DND-41 (cell line): ENCODE data around the gene RSBN1.

Experiments
- ATAC-seq: fragments of 200-7000 bp; cut with Tn5 transposase; 3 replicates; pipeline ENCODE4 v1.9.1; 2021; ENCODE audit warnings: low read depth; ENCODE audit not compliant: insufficient read depth
- DNase-seq: peaks from one replicate; pipeline ENCODE4 v3.0.0-alpha.2; 2020
- H2AFZ ChIP-seq: 2 replicates; pipeline ENCODE4 v1.6.0; 2012; ENCODE audit warnings: low read depth, low read length
- H3K27ac ChIP-seq: 2 replicates; pipeline ENCODE4 v1.5.1; 2012; ENCODE audit warnings: low read length, inconsistent platforms
- H3K27me3 ChIP-seq: fragments of 200-600 bp; sonication (generic); 2 replicates; pipeline ENCODE4 v1.6.0; 2012; ENCODE audit warnings: low read length, mild to moderate bottlenecking, inconsistent platforms; ENCODE audit not compliant: insufficient read depth, poor library complexity
- H3K36me3 ChIP-seq: 2 replicates; pipeline ENCODE4 v1.5.1; 2012; ENCODE audit warnings: low read length, inconsistent platforms; ENCODE audit not compliant: insufficient read depth
- H3K4me1 ChIP-seq: 2 replicates; pipeline ENCODE4 v1.5.1; 2012; ENCODE audit warnings: mild to moderate bottlenecking, low read length; ENCODE audit not compliant: insufficient read depth
- H3K4me2 ChIP-seq: 2 replicates; pipeline ENCODE4 v1.6.0; 2012; ENCODE audit warnings: mild to moderate bottlenecking, moderate library complexity, low read length, inconsistent platforms; ENCODE audit not compliant: insufficient read depth
- H3K4me3 ChIP-seq, 2 experiments: fragments of 200-600 bp in 1 of 2; shearing (Covaris generic) in 1 of 2; 2 replicates each; pipeline ENCODE4 v1.5.1; 2012 to 2016; ENCODE audit warnings: inconsistent platforms in 2 of 2, low read length in 2 of 2, mild to moderate bottlenecking in 2 of 2, low read depth in 1 of 2, moderate library complexity in 1 of 2
- H3K79me2 ChIP-seq: 2 replicates; pipeline ENCODE4 v1.6.0; 2012; ENCODE audit warnings: low read length, inconsistent platforms; ENCODE audit not compliant: insufficient read depth
- H3K9ac ChIP-seq: 2 replicates; pipeline ENCODE4 v1.6.0; 2012; ENCODE audit warnings: low read depth, mild to moderate bottlenecking, inconsistent platforms, low read length, moderate library complexity
- H3K9me3 ChIP-seq: 2 replicates; pipeline ENCODE4 v1.5.1; 2012; ENCODE audit warnings: low read length, moderate library complexity, mild to moderate bottlenecking, inconsistent platforms; ENCODE audit not compliant: insufficient read depth, severe bottlenecking
- H4K20me1 ChIP-seq: 2 replicates; pipeline ENCODE4 v1.6.0; 2012; ENCODE audit warnings: low read length; ENCODE audit not compliant: insufficient read depth
- EZH2 ChIP-seq: IDR thresholded peaks from 3 replicates; pipeline ENCODE4 v1.6.1; 2012; ENCODE audit warnings: borderline replicate concordance, low read depth, mild to moderate bottlenecking, moderate library complexity, low read length, inconsistent platforms; ENCODE audit not compliant: severe bottlenecking
- TF ChIP-seq, protein P1 (sequence below): IDR thresholded peaks from 2 replicates; pipeline ENCODE4 v1.5.1; 2012; ENCODE audit warnings: borderline replicate concordance, low read length, moderate library complexity, mild to moderate bottlenecking; ENCODE audit not compliant: poor library complexity, severe bottlenecking; ENCODE audit errors: extremely low read depth

RSBN1 gene

DNA sequence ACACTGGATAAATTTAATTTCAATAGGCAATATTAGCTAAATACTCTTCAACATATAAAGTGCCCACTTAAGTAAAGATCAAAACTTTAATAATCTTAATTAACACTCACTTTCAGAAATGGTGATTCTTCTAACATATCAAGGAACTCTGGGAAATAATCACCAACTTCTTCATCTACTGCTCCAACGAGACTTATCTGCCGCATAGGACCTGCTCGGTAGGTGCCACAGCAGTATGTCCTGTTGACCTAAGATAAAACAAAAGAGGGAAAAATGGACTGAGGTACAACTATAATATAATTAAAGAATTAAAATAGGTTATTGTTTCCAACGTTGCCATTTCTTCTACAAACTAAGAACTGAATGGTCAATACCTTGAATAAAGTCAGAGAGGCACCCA lies 34.7 kb downstream of the RSBN1 start:
- TF ChIP-seq, protein P1, sequence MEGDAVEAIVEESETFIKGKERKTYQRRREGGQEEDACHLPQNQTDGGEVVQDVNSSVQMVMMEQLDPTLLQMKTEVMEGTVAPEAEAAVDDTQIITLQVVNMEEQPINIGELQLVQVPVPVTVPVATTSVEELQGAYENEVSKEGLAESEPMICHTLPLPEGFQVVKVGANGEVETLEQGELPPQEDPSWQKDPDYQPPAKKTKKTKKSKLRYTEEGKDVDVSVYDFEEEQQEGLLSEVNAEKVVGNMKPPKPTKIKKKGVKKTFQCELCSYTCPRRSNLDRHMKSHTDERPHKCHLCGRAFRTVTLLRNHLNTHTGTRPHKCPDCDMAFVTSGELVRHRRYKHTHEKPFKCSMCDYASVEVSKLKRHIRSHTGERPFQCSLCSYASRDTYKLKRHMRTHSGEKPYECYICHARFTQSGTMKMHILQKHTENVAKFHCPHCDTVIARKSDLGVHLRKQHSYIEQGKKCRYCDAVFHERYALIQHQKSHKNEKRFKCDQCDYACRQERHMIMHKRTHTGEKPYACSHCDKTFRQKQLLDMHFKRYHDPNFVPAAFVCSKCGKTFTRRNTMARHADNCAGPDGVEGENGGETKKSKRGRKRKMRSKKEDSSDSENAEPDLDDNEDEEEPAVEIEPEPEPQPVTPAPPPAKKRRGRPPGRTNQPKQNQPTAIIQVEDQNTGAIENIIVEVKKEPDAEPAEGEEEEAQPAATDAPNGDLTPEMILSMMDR = no peak
- TF ChIP-seq EZH2 = no peak
- H4K20me1 ChIP-seq = no peaks in the 10 kb centered on the region
- H3K4me2 ChIP-seq = no peak overlapping the region
- DNase-seq = no peak
- no peak overlapping the region for H3K9ac ChIP-seq
- H3K27me3 ChIP-seq = no peaks in the 10 kb centered on the region
- H3K79me2 ChIP-seq = peaks cover 82% of the 10 kb centered on the region
- no peak overlapping the region for H2AFZ ChIP-seq
- ATAC-seq = no peak
- H3K4me1 ChIP-seq = peaks cover 30% of the 10 kb centered on the region
- H3K36me3 ChIP-seq = peaks cover 44% of the 10 kb centered on the region
- H3K9me3 ChIP-seq = no peaks in the 10 kb centered on the region
- H3K27ac ChIP-seq = no peak overlapping the region
- no peak overlapping the region for H3K4me3 ChIP-seq

DNA sequence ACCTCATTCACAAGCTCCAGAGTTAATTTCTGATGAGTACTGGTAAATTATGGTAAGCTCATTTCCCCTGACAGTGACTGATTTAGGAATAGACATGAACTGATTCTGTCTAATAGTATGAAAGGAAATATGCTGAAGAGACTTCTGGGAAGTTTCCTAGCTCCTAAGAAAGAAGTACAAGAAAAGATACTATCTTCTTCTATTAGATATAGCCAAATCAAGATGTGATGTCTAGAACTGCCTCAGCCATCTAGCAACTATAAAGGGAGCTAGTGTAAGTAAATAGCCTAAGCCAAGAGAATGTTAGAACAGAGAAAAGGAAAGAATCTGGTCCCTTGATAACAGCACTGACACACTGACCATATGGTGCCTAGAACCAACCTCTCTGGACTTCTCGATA lies 42.2 kb downstream of the RSBN1 start:
- Histone ChIP-seq H3K4me2 (no peak overlapping the region), H4K20me1 (no peaks in the 10 kb centered on the region), H2AFZ (no peak overlapping the region), H3K4me3 (no peak overlapping the region), H3K9ac (no peak overlapping the region), H3K9me3 (no peaks in the 10 kb centered on the region), H3K36me3 (peaks cover 70% of the 10 kb centered on the region), H3K27ac (no peak overlapping the region), H3K27me3 (no peaks in the 10 kb centered on the region), H3K79me2 (peaks cover 48% of the 10 kb centered on the region), H3K4me1 (0 out of 2 replicates have a peak, but pooled peaks cover 4% of the 10 kb centered on the region)
- no peak for ATAC-seq
- no peak for DNase-seq
- TF ChIP-seq, protein P1 = no peak
- TF ChIP-seq EZH2 = no peak

DNA sequence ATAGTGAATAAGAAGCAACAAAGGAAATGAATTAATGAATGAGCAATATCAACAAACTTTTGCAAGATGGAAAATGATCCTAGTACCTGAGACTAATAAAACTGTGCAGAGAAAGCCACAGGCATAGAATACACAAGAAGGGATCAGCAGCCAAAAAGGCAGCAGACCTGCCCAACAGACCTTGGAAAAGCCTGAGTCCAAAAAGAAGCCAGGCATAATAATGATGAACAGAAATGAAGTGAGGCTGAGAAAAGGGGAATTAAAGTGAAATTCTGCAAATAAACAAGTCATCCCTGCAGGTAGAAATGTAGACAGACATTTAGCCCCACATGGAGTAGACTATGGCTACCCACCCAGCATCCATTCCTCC lies 42.7 kb downstream of the RSBN1 start:
- no peak overlapping the region for H3K4me3 ChIP-seq
- no peak overlapping the region for H2AFZ ChIP-seq
- no peak overlapping the region for H3K4me2 ChIP-seq
- peaks cover 45% of the 10 kb centered on the region for H3K79me2 ChIP-seq
- no peaks in the 10 kb centered on the region for H3K27me3 ChIP-seq
- H3K4me1 ChIP-seq = 0 out of 2 replicates have a peak, but pooled peaks cover 4% of the 10 kb centered on the region
- no peaks in the 10 kb centered on the region for H4K20me1 ChIP-seq
- ATAC-seq (no peak), DNase-seq (no peak)
- H3K9ac ChIP-seq = no peak overlapping the region
- no peak for TF ChIP-seq EZH2
- TF ChIP-seq, protein P1 = no peak
- H3K36me3 ChIP-seq = peaks cover 70% of the 10 kb centered on the region
- H3K9me3 ChIP-seq = no peaks in the 10 kb centered on the region
- H3K27ac ChIP-seq = no peak overlapping the region
